ENCODE results near the gene ARID1B.

DNA sequence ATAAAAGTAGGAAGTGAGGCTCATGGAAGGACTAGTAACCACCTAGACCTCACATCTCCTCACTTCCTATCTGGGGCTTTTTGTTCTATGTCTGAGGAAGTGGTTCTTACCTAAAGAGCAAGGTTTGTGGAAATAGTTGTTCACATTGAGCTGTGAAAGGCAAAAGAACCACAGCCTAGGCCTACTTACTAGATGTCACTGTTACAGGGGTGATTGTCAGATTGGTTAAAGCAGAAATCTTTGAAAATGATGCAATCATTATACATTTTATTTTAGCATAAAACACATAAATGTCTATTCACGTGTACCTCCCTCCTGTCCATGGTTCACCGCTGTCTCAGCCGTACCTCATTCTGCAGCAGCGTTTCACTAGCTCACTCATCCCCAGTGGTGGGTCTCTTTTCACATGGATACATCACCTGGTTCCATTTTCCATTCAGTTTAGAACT, 277.4 kb downstream of the ARID1B start:
- TF ChIP-seq CTCF (conservative IDR thresholded peaks at IDR 0.05), result no peak
- TF ChIP-seq EZH2 (IDR thresholded peaks at IDR 0.05; ENCODE audit: low read depth), result no peak

All from PC-9 (cell line).